Stimulated activated naive CD4-positive, alpha-beta T cell (primary cell): Measurements from ENCODE around the gene OR2A5.
"Not testable (repeated sequence)": the region's sequence is repeated elsewhere in the genome, so short reads cannot be mapped to it uniquely, and the experiment has no call there.

ENCODE experiments used
- DNase-seq, 6 experiments: peaks; one replicate each; lab custom pipeline; 2025; lab: John Stamatoyannopoulos, UW

OR2A5 gene

GRCh38 chr7:144048648-144049047 lies at the start of gene OR2A5:
Gene OR2A5 (plus strand): TSS chr7:144048948. CDS start chr7:144050402, 1,454 bp downstream.
- DNase-seq = no peak

DNA sequence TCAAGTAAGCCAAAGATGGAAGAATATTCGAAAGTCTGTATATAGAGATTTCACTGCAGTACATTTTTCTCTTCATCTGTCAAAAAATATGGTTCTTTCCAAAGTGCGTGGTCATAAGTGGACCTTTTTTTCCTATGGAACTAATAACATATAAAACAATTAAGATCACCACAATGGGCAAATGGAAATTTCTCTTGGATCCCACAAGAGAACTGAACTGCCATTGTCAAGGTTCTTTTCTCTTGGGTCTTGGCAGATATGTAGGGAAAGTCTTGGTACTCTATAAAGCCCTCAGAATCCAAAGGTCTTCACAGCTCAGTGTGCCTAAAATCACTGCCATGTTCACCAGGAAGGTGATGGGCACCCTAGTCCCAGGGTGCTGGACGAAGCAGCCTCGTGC lies 48.7 kb upstream of the OR2A5 start, which contains the start of gene OR6B1:
OR6B1 (plus strand) TSS at position 301 of the 400 bp plus-strand sequence. CDS start 3,677 bp downstream, outside the sequence.
- no peak for DNase-seq

GRCh38 chr7:144001543-144001942 lies 47.2 kb upstream of the OR2A5 start:
- no peak for DNase-seq

- DNase-seq = no peak
These were observed 44.0 kb upstream of the OR2A5 start for GRCh38 chr7:144004703-144005102.

DNA sequence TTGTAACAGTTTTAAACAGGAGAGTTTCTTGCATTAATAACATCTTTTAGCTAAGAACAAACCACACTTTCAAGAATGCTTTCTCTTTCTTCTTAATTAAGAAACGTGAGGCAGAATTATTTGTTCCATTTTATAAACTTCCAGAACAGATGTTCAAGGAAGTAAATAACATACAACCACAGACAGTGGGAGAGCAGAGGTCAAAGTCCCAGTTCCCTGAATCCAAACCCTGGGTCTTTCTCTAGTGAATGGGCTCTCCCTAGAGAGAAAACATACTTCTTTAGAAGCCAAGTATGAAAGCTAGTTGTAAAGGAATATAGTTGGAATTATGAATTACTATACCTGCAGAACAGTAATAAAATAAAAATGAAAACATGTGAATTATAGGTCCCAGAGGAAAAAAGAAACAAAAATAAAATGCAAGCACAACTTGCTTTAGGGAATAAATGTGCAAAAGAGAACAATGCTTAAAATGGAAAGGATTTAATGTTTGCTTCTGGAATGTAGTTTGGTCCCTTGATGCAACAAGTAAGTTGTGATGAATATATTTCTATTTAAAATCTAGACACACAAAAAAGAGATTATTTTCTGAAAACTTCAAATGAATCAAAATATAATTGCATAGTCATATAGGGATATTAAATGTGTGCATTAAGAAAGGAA lies 42.6 kb upstream of the OR2A5 start:
- no peak for DNase-seq

DNA sequence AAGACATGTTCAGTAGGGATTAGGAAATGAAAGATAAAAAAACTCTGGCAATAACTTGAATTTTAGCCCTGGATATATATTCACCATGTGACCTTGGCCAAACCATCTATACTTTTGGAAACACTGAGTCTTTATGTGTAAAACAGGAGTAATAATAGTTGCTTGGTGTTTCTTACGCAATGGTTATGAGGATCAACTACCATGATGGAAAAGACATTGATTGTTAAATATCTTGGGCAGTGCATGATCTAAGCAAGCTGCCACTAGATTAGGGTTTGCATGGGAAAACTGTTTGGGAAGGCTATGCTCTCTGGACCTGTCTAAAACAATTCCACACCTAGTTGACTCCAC lies 42.1 kb upstream of the OR2A5 start:
- no peak for DNase-seq

GRCh38 chr7:144009361-144009760 lies 39.4 kb upstream of the OR2A5 start:
- DNase-seq = no peak

- DNase-seq = not testable (repeated sequence)
These were observed 38.7 kb upstream of the OR2A5 start for GRCh38 chr7:144010061-144010460.

DNA sequence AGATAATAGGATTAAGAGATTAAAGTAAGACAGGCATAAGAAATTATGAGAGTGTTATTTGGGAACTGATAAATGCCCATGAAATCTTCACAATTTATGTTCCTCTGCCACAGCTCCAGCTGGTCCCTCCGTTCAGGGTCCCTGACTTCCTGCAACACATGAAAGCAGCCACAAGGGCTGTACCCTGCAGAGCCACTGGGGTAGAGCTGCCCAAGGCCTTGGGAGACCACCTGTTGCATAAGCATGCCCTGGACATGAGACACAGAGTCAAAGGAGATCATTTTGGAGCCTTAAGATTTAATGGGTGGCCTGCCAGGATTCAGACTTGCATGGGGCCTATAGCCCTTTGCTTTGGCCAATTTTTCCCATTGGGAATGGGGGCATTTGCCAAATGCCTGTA lies 37.9 kb upstream of the OR2A5 start:
- not testable (repeated sequence) for DNase-seq

- no peak for DNase-seq
These were observed 37.1 kb upstream of the OR2A5 start for GRCh38 chr7:144011458-144012230.

- DNase-seq = no peak
These were observed 30.7 kb upstream of the OR2A5 start for GRCh38 chr7:144018065-144018464.

GRCh38 chr7:144019457-144019856 lies 29.3 kb upstream of the OR2A5 start:
- DNase-seq = no peak

DNA sequence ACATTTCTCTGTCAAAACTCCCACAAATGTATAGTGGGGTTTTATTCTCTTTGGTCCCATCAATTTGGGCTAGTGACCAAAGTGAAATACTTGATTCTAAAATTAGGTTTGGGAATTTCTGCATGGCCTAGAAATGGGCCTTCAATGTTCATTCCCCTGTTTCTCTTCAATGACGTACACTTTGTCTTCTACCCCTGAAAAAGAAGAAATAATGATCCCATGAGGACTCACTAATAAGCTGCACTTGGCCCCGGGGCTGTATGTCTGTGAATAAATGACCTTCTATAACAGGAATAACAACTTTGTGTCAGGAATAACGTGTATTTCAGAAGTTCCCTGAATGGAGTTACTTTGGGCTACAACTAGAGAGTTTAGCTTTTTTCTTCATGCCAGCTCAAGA lies 28.4 kb upstream of the OR2A5 start:
- no peak for DNase-seq

GRCh38 chr7:144022169-144022568 lies 26.6 kb upstream of the OR2A5 start:
- DNase-seq = no peak

DNA sequence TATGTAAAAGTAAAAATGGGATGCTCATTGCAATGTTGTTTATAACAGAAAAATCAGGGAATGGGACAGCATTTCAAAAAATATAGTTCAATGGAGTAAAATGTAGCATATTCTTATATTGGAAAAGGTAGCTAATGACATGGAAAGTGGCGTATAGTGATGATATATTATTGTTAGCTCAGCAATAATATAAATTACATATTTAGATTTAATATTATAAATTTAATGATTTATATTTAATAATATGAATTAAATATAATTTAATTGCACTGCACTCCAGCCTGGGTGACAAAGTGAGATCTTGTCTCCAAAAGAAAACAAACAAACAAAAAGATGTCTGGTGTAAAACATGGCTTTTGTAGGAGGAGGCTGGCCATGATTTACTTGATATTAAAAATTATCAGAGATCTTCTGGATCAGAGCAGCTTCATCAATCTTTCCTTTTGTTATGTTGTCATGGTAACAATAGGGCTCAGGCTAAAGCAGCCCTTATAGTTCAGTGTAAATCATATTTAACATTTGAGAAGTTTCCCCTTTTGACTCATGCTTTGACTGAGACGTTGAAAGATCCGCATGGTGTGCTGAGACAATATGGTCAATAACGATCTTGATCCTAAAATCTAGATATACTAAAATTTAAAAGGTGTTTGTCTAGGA lies 25.4 kb upstream of the OR2A5 start:
- no peak for DNase-seq

DNA sequence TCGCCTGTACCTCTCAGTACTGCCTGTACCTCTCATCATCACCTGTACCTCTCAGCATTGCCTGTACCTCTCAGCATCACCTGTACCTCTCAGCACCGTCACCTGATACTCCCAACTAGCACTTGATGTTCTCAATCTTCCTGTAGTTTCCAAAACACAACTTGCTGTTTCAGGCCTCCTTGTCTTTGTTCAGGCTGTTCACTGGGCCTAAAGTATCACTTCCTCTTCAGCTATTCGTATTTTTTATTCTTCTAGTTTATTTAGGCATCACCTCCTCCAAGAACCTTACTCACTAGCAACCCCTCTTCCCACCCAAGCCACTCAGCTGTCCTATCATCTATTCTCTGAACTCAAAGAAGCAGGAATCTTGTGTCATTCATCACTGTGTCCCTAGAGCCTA lies 24.5 kb upstream of the OR2A5 start:
- no peak for DNase-seq

DNA sequence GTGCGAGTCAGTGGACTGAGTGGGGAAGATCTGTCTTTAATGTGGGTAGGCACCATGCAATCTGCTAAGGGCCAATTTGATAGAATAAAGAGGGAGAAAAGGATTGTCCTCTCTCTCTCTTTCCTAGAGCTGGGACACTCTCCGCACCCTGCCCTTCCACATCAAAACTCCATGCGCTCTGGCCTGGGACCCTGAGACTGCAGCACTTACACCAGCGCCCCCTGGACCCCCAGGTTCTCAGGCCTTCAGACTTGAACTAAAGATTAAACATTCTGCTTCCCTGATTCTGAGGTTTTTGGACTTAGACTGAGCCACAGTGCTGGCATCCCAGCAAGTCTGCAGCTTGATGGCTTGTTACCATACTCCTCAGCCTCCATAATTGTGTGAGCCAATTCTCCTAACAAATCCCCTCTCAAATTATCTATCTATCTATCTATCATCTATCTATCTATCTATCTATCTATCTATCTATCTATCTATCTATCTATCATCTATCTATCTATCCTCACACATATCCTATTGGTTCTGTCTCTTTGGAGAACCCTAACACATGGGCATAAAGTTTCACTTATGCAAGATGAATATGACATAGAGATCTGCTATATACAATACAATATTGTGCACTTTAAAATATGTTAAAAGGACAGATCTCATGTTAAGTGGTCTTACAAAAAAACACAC lies 22.4 kb upstream of the OR2A5 start:
- DNase-seq = no peak

DNA sequence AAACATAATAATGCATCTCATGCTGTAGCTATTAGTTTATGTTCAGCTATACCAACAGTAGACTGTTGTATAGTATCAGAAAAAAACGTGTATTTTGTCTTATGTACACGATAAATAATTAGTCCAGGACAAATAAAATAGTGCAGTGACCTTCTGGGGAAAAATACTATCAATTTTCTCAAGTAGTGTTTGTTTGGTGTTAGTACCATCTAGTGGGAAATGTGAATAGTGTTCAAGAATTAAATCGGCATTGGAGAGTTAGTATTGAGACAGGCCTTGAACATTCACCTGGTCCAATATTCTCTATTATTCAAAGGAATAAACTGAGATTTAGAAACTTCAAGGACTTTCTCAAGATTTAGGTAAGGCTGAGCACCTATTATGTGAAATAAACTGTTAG lies 21.7 kb upstream of the OR2A5 start:
- DNase-seq = no peak

- DNase-seq = no peak
These were observed 20.8 kb upstream of the OR2A5 start for GRCh38 chr7:144027974-144028373.

DNA sequence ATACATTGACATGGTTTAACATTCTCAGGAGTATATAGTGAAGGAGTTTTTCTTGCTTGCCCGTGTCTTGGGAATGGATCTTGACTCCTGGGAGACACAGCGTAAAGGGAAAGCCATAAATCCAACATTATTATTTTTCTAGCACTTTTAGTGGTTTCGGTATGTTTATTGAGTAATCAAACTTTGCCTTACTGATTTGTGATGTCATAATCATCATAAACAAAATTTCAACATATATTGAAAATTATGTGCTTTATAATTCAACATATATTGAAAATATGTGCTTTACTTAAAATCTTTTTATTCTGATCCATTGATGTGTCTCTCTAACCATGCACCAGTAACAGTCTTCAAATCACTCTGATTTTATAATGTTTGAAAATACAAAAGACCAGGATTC lies 20.2 kb upstream of the OR2A5 start:
- no peak for DNase-seq

GRCh38 chr7:144032516-144032915 lies 16.2 kb upstream of the OR2A5 start:
- DNase-seq = no peak

GRCh38 chr7:144032985-144033709 lies 15.6 kb upstream of the OR2A5 start:
- DNase-seq = no peak
